D721Med (cell line): ENCODE results near the gene NLGN1.

Source experiments
- DNase-seq: peaks from one replicate; pipeline ENCODE4 v3.0.0; 2011; ENCODE audit warnings: low spot score; ENCODE audit not compliant: insufficient read length
- FAIRE-seq: peaks from 2 replicates; lab custom pipeline; 2011; peaks lifted over from hg19 to GRCh38; lab: Jason Lieb, UNC
- CTCF ChIP-seq: IDR thresholded peaks from 2 replicates; pipeline ENCODE4 v1.5.1; 2012; ENCODE audit warnings: mild to moderate bottlenecking, control low read depth; ENCODE audit not compliant: insufficient read depth; ENCODE audit errors: missing control alignments

Gene NLGN1

GRCh38 chr3:174049472-174049871 lies 651.9 kb downstream of the NLGN1 start:
- DNase-seq (no peak), FAIRE-seq (no peak)
- TF ChIP-seq CTCF: no peak

GRCh38 chr3:174051191-174051590 lies 653.6 kb downstream of the NLGN1 start:
- no peak for TF ChIP-seq CTCF
- no peak for FAIRE-seq
- DNase-seq: no peak

GRCh38 chr3:174058804-174059203 lies 661.3 kb downstream of the NLGN1 start:
- no peak for FAIRE-seq
- DNase-seq: no peak
- no peak for TF ChIP-seq CTCF

GRCh38 chr3:174060431-174060830 lies 662.9 kb downstream of the NLGN1 start:
- FAIRE-seq (no peak), DNase-seq (no peak)
- no peak for TF ChIP-seq CTCF

- no peak for TF ChIP-seq CTCF
- FAIRE-seq (no peak), DNase-seq (no peak)
Measured at GRCh38 chr3:174061162-174061561, 663.6 kb downstream of the NLGN1 start.

- no peak for DNase-seq
- no peak for FAIRE-seq
- TF ChIP-seq CTCF: no peak
Measured at GRCh38 chr3:174061731-174062130, 664.2 kb downstream of the NLGN1 start.

- FAIRE-seq: no peak
- no peak for DNase-seq
- TF ChIP-seq CTCF: no peak
Measured at GRCh38 chr3:174062923-174063322, 665.4 kb downstream of the NLGN1 start.
